Endothelial cell of umbilical vein (primary cell): ENCODE data around the gene EMID1. TPM values are rescaled to one million over a fixed set of nuclear protein-coding genes. Genes with fewer than 3 reads are reported as not detected.

ENCODE experiments used
- BruUV-seq: library from RNA; stranded (reverse); fragments of 400-500 nt; replicated peaks from 2 replicates; lab custom pipeline; 2021; lab: Mats Ljungman, UMichigan
- CTCF ChIA-PET: fragments of 300-600, 350-600 bp; sonication (Branson Sonifier 250); formaldehyde crosslinking; loops from one replicate; lab custom pipeline; 2021; ENCODE audit warnings: antibody characterized with exemption, inconsistent platforms; lab: Charles Lee
- POLR2A ChIA-PET: fragments of 300-600, 350-600 bp; sonication (Branson Sonifier 250); formaldehyde crosslinking; loops from one replicate; lab custom pipeline; 2021; ENCODE audit warnings: antibody characterized with exemption, inconsistent platforms; lab: Charles Lee
- DNase-seq: peaks from one replicate; pipeline ENCODE4 v3.0.0-alpha.2; 2011; ENCODE audit warnings: low read depth, low spot score
- FAIRE-seq: peaks from 2 replicates; lab custom pipeline; 2011; peaks lifted over from hg19 to GRCh38; lab: Jason Lieb, UNC
- H2AFZ ChIP-seq: 2 replicates; pipeline ENCODE4 v1.6.0; 2012; ENCODE audit warnings: low read depth, low read length, control low read depth, inconsistent platforms
- H3K27ac ChIP-seq: 2 replicates; pipeline ENCODE4 v1.5.1; 2011; ENCODE audit warnings: low read depth, mild to moderate bottlenecking, control low read depth, low read length, moderate library complexity; ENCODE audit not compliant: insufficient read depth
- H3K27me3 ChIP-seq, 2 experiments: 2 replicates each; pipeline versions ENCODE4 v1.6.0 to v1.6.1; 2011; ENCODE audit warnings: low read length in 2 of 2, mixed read lengths in 1 of 2; ENCODE audit not compliant: control insufficient read depth in 2 of 2, insufficient read depth in 2 of 2
- H3K36me3 ChIP-seq, 2 experiments: 2 replicates in 1 of 2; 3 replicates in 1 of 2; pipeline ENCODE4 v1.5.1; 2011; ENCODE audit warnings: low read length in 2 of 2, mild to moderate bottlenecking in 1 of 2, moderate library complexity in 1 of 2; ENCODE audit not compliant: control insufficient read depth in 2 of 2, insufficient read depth in 2 of 2; ENCODE audit errors: extremely low read depth in 1 of 2
- H3K4me1 ChIP-seq: 3 replicates; pipeline ENCODE4 v1.5.1; 2011; ENCODE audit warnings: mild to moderate bottlenecking, low read length; ENCODE audit not compliant: control insufficient read depth, insufficient read depth; ENCODE audit errors: extremely low read depth
- H3K4me2 ChIP-seq: 2 replicates; pipeline ENCODE4 v1.6.1; 2011; ENCODE audit warnings: low read length, control low read depth, mixed read lengths; ENCODE audit not compliant: insufficient read depth
- H3K4me3 ChIP-seq, 3 experiments: fragments of 200-600 bp in 1 of 3; sonication (generic), shearing (Covaris generic) in 1 of 3; replicated peaks in 1 of 3; 2 replicates each; pipeline ENCODE4 v1.5.1; 2011 to 2016; ENCODE audit warnings: control low read depth in 3 of 3, low read length in 3 of 3, mild to moderate bottlenecking in 2 of 3, inconsistent platforms in 1 of 3, low read depth in 1 of 3, moderate library complexity in 1 of 3; ENCODE audit not compliant: insufficient read depth in 1 of 3
- H3K79me2 ChIP-seq: 2 replicates; pipeline ENCODE4 v1.6.0; 2012; ENCODE audit warnings: low read length, inconsistent platforms; ENCODE audit not compliant: control insufficient read depth, insufficient read depth
- H3K9ac ChIP-seq: replicated peaks from 2 replicates; pipeline ENCODE3; 2011; ENCODE audit warnings: low read length, control low read depth; ENCODE audit not compliant: insufficient read depth; ENCODE audit errors: extremely low read depth
- H3K9me1 ChIP-seq: replicated peaks from 3 replicates; pipeline ENCODE4 v1.6.0; 2011; ENCODE audit warnings: mild to moderate bottlenecking, low read length; ENCODE audit not compliant: control insufficient read depth, insufficient read depth; ENCODE audit errors: extremely low read depth
- H3K9me3 ChIP-seq: replicated peaks from 2 replicates; pipeline ENCODE4 v1.5.1; 2012; ENCODE audit warnings: low read length, inconsistent platforms; ENCODE audit not compliant: control insufficient read depth, insufficient read depth
- H4K20me1 ChIP-seq: replicated peaks from 2 replicates; pipeline ENCODE3; 2011; ENCODE audit warnings: mild to moderate bottlenecking, low read length; ENCODE audit not compliant: control insufficient read depth, insufficient read depth; ENCODE audit errors: extremely low read depth
- CTCF ChIP-seq, 2 donors: IDR thresholded peaks; 1 replicate in 1 of 2; 2 replicates in 1 of 2; pipeline ENCODE4 v1.5.1; 2011; ENCODE audit warnings: low read length in 2 of 2, mild to moderate bottlenecking in 2 of 2, moderate library complexity in 2 of 2, control low read depth in 1 of 2, inconsistent platforms in 1 of 2, low read depth in 1 of 2; ENCODE audit not compliant: insufficient read depth in 1 of 2; ENCODE audit errors: extremely low read depth in 1 of 2
- EZH2 ChIP-seq: IDR thresholded peaks from 2 replicates; pipeline ENCODE4 v1.6.1; 2012; ENCODE audit warnings: borderline replicate concordance, low read depth, mild to moderate bottlenecking, moderate library complexity, low read length, inconsistent platforms; ENCODE audit not compliant: severe bottlenecking
- FOS ChIP-seq: IDR thresholded peaks from 2 replicates; pipeline ENCODE4 v1.6.1; 2011; ENCODE audit warnings: mild to moderate bottlenecking, low read length, moderate library complexity, borderline replicate concordance; ENCODE audit not compliant: insufficient read depth
- GATA2 ChIP-seq: IDR thresholded peaks from 2 replicates; pipeline ENCODE4 v1.7.0; 2011; ENCODE audit warnings: low read depth, mild to moderate bottlenecking, moderate library complexity, mixed read lengths, low read length; ENCODE audit not compliant: insufficient read length, insufficient read depth
- MAX ChIP-seq: IDR thresholded peaks from 2 replicates; pipeline ENCODE4 v1.6.1; 2011; ENCODE audit not compliant: insufficient read depth, insufficient read length
- POLR2A ChIP-seq: IDR thresholded peaks from 2 replicates; pipeline ENCODE4 v1.6.1; 2012; ENCODE audit warnings: low read depth, mild to moderate bottlenecking, control low read depth, low read length
- POLR2AphosphoS5 ChIP-seq: IDR thresholded peaks from 2 replicates; pipeline ENCODE4 v1.6.1; 2012; ENCODE audit warnings: low read depth, mild to moderate bottlenecking, control low read depth, low read length, moderate library complexity; ENCODE audit not compliant: insufficient read depth
- dilution Hi-C: fragments of 300-500 bp; cut with MboI; formaldehyde crosslinking; loops from one replicate; pipeline ENCODE4 v1.15.0; 2019; ENCODE audit warnings: low sequenced_read_pairs; ENCODE audit not compliant: extremely low pct_ligation_motif_present
- intact Hi-C: fragments of 100-400 bp; cut with micrococcal nuclease; formaldehyde crosslinking; loops from one replicate; pipeline ENCODE4 v1.10.0; 2022
- polyA plus RNA-seq, 4 experiments: library from polyadenylated mRNA; depleted of rRNA in 3 of 4; stranded (reverse) in 3 of 4; unstranded in 1 of 4; fragments of >200 nt; gene quantifications; 2 replicates each; pipeline versions ENCODE4 v1.2.1 to v1.2.3, GENCODE V29; 2011 to 2012; ENCODE audit warnings: missing spikeins in 1 of 4
- total RNA-seq: library from RNA; stranded (reverse); gene quantifications from 2 replicates; pipeline ENCODE4 v1.2.3, GENCODE V29; 2021

EMID1 gene
- total and polyA plus RNA-seq, 2 donors (not counting 3 experiments of a cell fraction or from before 2014, with no cell fraction given), result 0.51 to 0.75 TPM

- POLR2A ChIA-PET, result no interaction called here
- TF ChIP-seq POLR2A (no peak), CTCF (IDR thresholded peaks at IDR 0.05; ENCODE audit: extremely low read depth in 1 of 2, insufficient read depth in 1 of 2, low read depth in 1 of 2, low read length in 2 of 2) (no peak), MAX (no peak), EZH2 (no peak), GATA2 (no peak), POLR2AphosphoS5 (no peak), FOS (no peak)
- no peak overlapping the region for H3K27ac ChIP-seq
- CTCF ChIA-PET, result no interaction called here
- intact Hi-C loops, result no loop called here
- no peak overlapping the region for H3K4me3 ChIP-seq
- no peak for FAIRE-seq
- H4K20me1 ChIP-seq, result peaks cover 8% of the 10 kb centered on the region
- no peaks in the 10 kb centered on the region for H3K4me1 ChIP-seq
- H3K9me1 ChIP-seq, result no peaks in the 10 kb centered on the region
- H3K27me3 ChIP-seq, result no peaks in the 10 kb centered on the region
- no TSS peak for BruUV-seq
- no peak overlapping the region for H2AFZ ChIP-seq
- no peak overlapping the region for H3K9ac ChIP-seq
- no peak for DNase-seq
- H3K9me3 ChIP-seq, result no peaks in the 10 kb centered on the region
- no peak overlapping the region for H3K4me2 ChIP-seq
- peaks cover 33 to 54% of the 10 kb centered on the region in 2 experiments for H3K36me3 ChIP-seq
- peaks cover 86% of the 10 kb centered on the region for H3K79me2 ChIP-seq
- dilution Hi-C loops, result no loop called here
Observed at GRCh38 chr22:29277927-29278326, 72.2 kb downstream of the EMID1 start.
